GM12873 (cell line): ENCODE results near the gene TXK.

ENCODE experiments used
- TF ChIP-seq, protein P1 (sequence below): IDR thresholded peaks from 2 replicates; pipeline ENCODE4 v1.5.1; 2012; ENCODE audit warnings: low read depth, mild to moderate bottlenecking, moderate library complexity, low read length, control low read depth; ENCODE audit not compliant: insufficient read depth; ENCODE audit errors: missing control alignments

TXK gene

DNA sequence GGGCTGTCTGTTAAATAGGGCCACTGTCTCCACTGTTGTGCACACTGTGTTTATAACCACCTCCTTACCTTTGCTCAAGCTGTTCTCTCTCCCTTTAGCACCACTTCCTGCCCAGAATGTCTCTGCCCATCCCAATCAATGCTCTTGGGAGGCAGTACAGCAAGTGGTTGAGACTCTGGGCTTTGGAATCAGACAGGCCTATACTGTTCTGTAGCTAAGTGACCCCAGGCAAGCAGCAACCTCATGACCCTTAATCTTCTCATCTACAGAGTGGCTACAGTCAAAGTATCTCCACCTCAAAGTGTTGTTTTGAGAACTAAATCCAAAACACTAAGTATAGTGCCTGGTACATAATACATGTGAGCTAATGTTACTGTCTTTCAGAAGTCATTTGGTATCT is 3.8 kb upstream of the TXK start:
- TF ChIP-seq, protein P1, sequence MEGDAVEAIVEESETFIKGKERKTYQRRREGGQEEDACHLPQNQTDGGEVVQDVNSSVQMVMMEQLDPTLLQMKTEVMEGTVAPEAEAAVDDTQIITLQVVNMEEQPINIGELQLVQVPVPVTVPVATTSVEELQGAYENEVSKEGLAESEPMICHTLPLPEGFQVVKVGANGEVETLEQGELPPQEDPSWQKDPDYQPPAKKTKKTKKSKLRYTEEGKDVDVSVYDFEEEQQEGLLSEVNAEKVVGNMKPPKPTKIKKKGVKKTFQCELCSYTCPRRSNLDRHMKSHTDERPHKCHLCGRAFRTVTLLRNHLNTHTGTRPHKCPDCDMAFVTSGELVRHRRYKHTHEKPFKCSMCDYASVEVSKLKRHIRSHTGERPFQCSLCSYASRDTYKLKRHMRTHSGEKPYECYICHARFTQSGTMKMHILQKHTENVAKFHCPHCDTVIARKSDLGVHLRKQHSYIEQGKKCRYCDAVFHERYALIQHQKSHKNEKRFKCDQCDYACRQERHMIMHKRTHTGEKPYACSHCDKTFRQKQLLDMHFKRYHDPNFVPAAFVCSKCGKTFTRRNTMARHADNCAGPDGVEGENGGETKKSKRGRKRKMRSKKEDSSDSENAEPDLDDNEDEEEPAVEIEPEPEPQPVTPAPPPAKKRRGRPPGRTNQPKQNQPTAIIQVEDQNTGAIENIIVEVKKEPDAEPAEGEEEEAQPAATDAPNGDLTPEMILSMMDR = no peak

DNA sequence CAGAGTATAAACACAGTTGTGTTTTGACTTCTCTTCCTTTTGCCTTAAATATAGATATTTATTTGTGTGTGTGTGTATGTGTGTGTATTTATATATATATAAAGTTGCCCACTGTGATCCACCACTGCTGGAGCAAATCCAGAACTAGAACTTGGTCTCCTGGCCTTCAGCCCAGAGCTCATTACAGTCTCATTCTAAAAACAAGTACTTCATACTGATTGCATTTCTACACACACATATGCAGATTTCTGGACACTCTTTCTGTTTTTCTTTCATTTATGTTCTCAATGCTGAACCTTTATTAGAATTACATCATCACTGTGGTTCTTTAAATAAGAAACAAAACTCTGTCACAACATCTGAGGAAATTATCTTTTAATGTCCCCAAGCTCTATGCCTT is 381 bp downstream of the TXK start:
- TF ChIP-seq, protein P1 = no peak

DNA sequence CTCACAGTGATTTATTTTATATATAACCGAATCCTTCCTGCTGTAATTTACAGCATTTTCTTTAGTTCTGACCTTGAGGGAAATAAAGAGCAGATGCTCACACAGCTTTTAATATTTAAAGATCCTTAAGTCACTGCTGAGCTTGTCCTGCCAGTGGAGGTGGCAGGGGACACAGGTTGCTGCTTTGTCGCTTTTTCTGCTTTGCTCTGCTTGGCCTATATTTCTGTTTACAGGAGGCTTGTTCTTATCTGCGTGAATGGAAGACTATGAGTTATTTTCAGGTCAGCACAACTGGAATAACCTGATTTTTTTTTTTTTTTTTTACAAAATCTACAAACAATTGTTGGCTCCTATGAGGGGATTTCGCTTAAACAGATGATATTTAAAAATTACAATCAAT is 2.3 kb downstream of the TXK start:
- TF ChIP-seq, protein P1 = no peak

GRCh38 chr4:48130100-48130499 is 4.0 kb downstream of the TXK start:
- TF ChIP-seq, protein P1 = no peak

- TF ChIP-seq, protein P1 = peak; percentile 44
Observed at GRCh38 chr4:48129307-48130014, 4.6 kb downstream of the TXK start.

DNA sequence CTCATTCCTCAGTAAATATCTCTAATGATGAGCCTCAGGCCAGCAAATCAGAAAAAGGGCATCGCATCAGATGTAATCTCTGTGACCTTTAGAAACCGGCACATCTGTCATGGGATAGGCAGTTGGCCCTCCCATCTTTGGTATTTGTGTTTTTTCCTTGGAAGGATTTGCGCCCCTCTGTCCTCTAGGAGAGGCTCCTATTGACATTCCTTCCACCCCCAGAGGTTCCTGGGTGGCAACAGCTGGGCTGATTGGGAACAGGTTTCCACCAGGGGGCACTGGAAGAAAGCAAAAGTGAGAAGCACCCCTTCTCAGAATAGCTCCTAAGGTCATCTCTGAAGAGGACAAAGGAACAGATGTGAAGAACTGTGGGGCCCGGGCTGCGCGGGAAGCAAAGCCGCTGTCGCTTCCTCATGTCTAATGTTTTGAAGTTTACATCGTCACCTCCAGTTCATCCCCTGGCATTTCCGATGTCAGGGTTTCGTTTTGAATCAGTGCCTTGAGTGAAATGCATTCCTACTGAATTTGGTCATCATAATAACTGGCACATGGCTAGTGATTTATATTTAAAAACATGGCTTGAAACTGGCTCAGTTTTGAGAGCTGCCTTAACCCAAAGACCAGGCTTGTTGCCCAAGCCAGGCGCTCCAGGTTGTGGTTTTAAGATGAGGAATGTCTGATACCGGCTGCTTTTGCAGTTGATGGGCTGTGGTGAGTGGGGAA is 6.2 kb downstream of the TXK start:
- TF ChIP-seq, protein P1 = peak; percentile 65

- TF ChIP-seq, protein P1 = no peak
Observed at GRCh38 chr4:48127231-48127630, 6.8 kb downstream of the TXK start.
